Measurements from ENCODE around the gene MAEL.
A peak's percentile ranks its signal among the peaks of the same experiment; 100 is the strongest.

MAEL gene

DNA sequence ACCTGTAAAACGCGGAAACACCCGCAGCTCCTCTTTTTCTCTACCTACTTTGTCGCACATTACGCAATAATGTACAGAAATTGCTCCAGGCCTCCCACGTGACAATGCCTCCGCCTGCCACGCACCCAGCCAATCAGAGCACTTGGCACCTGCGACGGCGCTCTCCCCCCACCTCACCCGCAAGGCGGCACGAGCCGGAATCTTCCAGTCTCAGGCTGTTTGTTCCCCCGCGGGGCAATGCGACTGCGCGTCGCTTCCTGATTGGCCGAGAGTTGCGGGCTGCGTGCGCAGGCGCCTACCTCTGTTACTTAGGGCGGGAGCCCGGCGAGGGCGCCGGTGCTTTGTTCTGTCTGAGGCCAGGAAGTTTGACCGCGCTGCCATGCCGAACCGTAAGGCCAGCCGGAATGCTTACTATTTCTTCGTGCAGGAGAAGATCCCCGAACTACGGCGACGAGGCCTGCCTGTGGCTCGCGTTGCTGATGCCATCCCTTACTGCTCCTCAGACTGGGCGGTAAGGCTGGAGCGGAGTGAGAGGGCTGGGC is at the start of gene MAEL:
MAEL (plus strand) TSS at position 307 of the 542 bp plus-strand sequence; CDS start at position 380, 73 bp downstream.
- no peak for DNase-seq

DNA sequence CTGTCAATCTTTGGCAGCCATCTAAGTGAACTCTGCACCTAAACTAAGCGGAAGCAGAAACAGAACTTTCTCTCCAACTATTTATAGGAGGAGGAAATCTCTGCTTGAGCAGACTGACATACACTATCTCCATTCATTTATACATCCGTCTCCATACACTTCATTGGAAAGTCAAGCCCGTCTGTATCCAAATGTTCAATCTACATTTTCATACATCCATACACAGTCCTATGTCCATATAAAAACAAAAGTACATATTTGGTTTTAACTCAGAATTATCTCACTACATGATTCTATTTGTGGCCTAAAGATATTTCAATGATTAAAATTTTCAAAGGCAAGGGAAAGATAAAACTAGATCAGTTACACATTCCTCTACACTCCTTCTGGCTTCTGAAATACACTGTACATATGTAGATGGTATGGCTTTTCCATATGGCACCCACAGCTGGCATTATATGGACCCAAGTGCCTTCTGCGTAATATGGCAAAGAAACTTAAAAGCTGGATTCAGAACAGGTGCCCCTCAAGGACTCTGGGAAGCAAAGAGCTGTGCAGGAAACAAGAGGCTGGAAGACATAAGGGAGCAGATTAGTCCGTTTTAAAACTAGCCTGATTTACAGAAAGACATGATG is 49.2 kb upstream of the MAEL start:
- DNase-seq = no peak

DNA sequence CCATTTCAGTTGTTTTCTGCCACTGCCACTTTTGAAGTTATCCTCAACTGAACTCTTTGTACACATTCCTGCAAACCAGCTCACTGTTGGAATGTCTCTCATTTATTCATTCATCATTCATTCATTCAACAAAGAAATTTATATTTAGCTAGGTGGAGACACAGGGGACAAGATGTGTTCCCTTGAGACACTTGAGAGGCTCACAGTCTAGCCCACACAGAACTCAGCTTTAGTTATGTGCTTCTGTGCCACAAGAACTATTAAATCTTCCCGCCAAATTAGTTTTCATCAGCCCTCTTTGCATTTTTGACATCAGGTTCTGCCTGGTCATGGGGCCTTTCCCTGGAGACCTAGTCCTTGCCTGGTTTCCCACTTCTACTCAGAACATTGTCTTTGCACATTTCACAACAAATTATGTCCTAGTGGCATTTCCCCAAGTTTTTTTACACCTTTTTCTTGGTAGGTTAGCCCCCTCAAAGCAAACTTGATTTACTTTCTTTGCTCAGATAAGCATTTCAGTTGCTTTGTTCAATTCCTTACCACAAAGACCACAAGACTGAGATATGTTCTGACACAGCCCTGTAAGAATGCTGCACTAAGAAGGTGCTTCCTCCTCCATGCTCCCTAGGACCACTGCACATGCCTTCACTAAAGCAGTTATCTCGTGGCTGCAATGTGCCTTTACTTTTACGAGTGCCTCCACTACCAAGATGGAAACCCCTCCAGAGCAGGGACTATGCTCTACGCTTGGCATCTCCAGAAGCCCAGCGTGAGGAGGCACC is 44.7 kb upstream of the MAEL start:
- no peak for DNase-seq

DNA sequence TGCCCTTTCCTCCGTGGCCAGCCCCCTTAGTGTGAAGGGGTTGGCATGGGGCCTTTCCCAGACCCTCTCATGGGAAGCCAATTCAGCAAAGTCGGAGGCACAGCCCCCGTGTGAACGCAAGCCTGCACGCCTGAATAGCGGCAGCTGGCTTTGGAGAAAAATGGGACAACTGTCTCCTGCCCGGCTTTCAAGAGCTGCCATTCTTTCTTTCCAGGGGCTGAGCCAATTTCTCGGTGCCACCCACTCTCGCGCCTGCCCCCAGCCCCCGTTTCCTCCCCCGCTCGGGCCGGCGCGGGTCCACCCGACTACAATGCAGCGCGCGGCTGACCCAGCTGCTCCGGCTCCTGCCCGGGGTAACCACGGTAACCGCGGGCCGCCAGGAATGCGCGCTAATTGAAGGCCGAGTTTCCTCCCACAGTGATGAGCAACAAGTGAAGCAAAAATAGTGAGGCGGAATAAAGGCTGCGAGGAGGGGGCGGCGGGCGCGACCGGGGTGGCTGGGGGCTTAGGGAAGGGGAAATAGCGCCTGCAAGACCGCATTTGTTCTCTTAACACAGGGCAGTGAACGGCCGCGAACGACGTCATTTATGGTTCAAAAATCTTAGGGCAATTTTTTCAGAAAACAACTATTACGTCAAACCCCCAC is 41.6 kb upstream of the MAEL start:
- DNase-seq = peak; percentile 10

DNA sequence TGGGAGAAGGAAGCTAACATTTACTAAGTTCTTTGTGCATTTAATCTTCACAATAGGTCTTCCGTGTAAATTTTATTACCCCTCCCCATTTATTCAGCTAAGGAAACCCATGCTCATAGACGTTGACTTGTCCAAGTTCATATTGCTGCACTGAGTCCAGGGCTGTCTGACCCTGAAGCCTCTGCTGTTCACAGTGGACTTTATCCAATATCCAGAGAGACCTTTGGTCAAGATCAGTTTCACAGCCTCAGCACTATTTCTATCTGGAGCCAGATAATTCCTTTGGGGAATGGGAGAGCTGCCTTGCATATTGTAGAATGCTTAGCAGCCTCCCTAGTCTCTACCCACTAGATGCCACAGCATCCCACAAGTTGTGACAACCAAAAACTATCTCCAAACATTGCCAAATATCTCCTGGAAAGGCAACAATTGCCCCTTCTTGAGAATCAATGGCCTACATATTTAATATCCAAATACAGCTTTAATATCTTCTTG is 40.2 kb upstream of the MAEL start:
- DNase-seq = no peak

DNA sequence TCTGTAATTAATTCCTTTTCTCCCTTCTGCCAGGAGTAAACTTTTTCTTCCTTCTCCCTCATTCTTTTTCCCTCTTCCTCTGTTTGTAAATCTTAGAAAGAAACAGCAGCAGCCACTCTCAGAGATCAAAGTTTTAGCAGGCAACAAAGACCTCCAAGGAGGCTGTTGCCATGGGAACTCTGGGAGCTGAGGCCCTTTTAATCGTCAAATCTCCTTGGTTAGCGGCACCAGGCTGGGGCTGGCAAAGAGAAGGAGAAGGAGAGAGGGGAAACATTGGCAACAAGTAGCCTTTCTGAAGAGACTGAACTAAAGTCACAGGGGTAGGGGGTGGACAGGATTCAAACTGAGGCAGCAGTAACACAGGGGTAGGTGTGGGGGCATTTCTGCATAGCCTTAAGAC is 38.9 kb upstream of the MAEL start:
- DNase-seq = no peak

DNA sequence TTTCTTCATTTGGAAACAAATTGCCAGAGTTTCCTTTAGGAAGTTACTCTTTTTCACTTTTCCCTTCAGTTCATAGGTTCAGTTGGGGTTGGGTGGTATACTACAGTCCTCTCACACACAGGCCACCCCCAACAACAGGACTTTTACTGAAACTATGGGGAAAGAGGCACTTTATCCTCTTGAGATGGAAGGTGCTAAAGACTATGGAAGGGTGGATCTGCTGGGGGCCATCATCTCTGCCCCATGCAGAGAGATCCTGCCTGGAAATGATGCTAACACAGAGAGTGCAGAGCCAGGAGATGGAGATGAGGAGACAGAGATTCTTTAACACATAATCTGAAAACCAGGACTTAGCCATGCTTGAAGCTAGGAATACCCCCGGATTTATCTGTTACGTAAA is 38.0 kb upstream of the MAEL start:
- DNase-seq = no peak

DNA sequence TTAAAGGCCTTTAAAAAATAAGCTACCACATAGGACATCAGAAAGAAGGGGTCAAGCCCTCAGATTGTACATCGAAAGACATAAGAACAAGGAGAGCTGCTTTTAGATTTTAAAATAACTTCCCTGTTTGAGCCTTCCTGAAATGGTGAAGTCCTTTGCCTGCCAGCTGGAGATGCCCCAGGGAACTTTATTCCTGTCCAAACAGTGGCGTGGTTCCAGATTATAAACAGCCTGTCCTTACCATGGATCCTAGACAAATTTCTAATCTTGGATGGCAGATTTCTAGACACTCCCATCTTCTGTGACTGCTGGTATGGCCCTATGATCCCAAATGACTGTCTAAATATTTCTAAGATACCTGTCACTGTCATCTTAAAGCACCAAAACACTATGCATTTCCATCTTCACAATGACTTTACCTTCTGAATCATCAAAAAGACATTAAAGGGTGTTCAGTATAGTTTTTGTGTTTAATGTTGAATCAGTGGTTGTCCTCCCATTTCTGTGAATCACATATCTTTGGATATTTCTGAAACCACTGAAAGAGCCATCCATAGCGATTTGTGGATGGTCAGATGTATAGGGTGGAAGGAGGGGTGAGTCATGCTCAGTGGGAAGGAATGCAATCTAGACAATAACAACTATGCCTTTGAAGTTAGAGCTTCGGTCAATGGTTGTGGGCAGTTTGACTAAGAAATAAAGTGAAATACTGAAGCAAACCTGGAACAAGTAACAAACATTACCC is 36.9 kb upstream of the MAEL start:
- DNase-seq = no peak

DNA sequence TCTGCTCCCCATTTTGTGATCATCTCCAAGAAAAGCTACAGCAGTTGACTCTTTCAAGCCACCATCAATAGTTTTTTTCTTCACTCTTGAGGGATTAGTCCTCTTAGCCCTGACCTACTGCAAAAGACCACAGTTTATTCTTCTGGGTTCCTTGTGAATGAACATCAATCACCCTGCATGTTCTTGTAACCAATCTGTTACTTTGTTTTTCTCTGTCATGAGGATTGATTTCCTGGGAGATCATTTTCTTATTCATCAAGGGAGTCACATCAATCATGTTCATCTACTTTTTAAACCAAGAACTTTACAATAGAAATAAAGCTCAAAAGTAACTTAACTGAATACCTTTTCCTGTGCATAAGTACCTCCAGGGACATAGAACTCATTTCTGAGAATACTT is 35.6 kb upstream of the MAEL start:
- no peak for DNase-seq

DNA sequence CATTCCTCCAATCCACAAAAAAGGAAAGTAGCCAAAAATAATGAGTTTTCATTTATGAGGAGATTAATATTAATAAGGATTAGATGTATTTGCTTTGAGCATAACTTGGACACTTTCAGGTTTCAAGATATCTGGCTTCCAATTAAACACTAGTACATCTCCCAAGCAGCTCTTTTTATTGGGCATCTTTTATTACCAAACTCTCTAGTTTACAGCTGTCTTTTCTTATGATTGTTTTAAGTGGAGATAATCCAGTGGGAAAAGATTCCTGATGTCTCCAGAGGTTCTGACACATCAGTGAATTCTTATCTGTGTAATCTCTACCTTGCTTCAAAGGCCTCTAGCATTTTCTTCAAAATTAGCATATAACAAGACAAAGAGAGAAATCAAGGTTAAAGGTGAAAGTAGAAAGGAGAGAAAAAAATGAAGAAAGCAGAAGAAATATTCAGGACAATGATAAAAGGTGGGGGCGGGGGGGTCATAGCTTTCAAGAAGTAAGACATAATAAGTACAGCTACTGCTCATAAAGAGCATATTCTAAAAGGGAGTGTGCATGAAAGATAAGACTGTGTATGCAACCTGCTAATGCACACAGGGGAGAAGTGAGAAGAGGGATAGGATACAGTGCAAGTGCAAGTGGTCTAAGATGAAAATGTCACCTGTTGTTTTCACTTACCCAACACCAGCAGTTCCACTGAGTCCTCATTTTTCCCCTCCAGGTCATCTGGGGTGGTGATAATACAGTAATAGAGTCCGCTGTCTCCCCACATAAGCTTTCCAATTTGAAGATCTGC is 32.8 kb upstream of the MAEL start:
- no peak for DNase-seq

DNA sequence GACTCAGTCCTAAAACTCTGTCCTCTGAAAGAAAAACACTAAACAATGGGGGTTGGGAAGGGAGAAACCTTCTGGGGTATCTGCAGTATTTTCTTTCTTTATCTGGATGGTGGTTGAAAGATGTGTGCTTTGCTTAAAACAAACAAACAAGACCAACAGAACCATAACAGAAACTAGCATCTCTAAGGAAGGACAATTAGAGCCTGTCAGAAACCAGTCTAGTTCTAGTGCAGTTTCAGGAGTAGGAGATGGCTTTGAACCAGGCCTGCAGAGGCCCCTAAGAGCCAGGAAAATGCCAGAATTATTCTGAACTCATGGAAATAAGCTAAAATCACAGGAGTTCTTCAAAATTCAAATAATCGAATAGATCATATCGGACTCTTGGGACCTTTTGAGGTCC is 32.2 kb upstream of the MAEL start:
- DNase-seq = no peak

DNA sequence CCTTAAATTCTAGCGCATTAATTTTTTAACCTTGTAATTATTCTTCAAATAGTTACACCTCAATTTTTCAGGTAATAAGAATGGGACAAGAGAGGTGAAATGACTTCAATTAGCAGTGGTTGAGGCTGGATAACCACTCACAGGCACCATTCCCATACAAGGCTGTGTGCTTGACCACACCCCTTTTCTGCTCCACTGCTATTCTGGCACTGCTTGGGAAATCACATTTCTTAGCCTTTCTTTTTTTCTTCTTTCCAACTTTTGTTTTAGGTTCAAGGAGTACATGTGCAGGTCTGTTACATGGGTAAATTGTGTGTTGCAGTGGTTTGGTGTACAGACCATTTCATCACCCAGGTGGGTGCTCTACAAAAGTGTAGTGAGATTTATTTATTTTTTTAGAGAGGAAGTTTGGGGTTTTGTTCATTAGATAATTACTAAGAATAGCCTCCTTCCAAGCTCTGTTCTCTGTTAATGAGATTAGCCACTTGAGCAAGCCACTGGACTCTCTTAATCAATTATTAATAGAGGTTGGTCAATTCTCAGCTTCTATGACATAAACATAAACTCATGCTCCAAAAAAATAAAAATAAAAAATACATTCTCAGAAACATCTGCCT is 28.1 kb upstream of the MAEL start:
- DNase-seq = no peak

DNA sequence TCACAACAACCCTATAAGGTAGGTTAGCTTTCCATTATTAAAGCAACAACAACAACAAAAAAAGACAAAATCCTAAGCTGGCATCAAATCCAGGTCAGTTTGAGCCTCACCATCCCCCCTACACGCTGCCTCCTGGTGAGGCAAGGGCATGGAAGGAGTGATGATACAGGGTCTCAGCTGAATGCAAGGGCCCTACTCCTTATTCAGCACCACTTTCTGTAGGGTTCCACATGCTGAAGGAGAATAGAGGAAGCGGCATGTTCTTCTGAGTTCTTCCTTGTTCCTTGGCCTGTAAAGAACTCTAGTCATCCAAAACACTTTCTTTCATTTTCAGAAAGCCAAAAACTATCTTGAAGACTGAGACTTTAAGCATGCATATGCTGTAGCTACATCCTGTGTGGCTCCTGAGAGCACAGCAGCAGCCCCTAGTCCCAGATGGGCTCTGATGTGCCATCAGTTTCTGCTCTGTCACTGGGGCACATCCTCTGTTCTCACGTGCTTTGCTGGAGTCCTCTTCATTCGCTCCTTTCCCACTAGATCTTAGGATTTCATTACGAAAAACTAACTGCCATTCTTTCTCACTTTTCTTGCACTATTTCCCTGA is 19.9 kb upstream of the MAEL start:
- no peak for DNase-seq

DNA sequence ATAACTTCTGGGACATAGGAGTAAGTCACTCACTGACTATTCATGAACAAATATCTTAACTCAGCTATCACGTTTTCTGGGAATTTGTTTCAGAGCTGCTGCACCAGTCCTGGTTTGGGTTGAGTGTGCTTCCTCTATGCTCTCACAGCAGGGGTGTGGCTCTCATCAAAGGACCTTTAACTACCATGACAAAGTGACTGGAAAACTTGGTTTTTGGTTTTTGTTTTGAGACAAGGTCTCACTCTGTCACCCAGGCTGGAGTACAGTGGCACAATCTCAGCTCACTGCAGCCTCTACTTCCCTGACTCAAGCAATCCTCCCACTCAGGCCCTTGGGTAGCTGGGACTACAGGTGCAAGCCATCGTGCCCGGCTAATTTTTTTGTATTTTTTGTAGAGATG is 17.8 kb upstream of the MAEL start:
- DNase-seq = no peak

DNA sequence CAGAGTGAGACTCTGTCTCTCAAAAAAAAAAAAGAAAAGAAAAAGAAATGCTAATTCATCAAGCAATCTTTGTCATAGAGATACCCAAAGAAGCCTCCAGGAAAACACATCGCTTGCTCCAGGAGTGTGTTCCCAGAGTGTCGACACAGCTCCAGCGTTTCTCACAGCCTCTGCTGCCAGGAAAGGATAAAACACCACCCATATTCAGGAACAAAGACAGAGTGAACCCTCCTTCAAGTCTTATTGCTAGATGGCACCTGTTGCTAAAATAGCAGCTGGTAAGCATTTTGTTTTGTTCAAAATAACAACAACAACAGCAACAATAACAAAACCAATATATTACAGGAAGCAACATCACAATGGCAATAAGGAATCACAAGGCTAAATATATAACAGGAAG is 16.9 kb upstream of the MAEL start:
- DNase-seq = no peak

DNA sequence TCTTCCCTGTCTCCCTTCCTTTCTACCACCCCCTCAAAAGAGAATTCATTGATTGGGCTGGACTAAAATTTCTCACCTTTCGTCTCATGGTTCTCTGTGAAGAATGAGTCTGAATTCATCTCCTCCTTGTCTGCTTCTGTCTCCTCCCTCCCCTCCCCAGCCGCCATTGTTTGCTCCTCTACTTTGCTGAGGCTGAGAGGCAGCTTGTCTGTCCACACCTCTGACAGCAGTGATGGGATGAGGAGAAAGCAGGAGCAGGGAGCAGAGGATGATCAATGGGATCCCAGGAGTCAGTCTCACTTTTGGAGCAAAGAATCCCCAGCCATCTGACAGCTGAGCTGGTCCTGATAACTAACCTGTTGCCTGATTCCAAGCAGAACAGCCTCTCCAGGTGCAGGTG is 16.3 kb upstream of the MAEL start:
- no peak for DNase-seq

DNA sequence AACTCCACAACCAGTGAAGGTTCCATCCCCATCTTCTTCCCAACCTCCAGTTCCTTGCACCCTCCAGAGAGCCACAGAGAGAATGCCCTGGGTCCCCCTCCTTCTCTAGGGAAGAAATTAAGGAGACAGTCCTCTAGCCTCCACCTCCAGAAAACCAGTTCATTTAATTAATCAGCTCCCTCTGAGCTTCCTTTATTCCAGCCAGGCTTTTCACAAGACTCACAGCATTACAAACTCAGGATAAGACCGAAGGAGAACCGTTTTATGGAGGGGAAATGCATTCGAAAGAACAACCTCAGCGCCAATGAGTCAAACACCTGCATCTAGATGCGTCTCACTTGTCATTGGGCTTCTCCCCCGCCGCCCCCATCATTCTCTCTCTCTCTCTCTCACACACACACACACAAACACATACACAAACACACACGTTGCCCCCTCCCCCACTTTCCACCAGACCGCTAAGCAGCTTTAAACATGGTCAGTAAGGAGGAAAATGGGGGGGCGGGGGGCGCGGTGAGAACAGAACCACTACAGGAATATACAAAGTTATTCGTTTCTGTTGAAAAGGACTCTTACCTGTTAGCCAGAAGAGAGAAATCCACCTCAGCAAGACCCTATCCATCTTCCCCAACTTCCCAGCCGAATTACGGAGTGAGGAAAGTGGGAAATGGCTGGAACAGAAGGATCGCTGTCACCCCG is 14.3 kb upstream of the MAEL start:
- no peak for DNase-seq

DNA sequence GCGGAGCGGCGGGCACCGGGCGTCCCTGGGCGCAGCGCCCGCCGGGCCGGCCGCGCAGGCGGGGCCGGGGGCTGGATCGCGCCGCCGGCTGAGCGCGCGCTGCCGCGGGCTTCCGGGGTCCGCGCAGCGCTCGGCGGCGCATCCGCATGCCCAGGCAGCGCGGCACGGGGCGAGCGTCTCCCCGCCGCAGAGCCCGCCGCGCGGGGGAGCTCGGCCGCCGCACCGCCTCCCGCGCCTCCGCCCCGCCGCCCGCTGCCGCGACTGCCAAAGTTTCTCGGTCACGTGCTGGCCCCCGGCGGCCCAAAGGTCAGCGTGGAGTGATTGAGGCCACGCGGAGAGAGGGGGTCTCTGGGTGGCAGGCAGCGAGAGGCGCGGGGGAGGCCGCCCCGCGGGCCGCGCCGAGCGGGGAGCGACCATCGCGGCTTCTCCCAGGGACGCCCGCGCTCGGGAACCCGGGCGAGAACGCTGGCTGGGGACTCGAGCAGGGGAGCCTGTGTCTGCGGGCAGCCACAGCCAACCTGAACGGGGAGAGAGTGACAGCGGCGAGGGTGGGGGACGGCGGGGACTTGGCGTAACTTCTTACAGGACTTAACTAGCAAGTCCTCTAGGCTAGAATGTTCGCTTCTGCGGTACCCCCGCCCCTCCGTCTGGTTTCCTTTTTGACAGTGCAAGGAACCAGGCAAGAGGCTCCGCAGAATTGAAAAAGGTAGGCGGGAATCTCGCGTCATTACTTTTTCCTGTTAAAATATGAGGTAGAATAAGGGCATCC is 13.5 kb upstream of the MAEL start, which contains the start of gene ILDR2:
ILDR2 (minus strand) TSS at position 180 of the 769 bp plus-strand sequence. CDS start 272 bp downstream, outside the sequence.
- DNase-seq = no peak

DNA sequence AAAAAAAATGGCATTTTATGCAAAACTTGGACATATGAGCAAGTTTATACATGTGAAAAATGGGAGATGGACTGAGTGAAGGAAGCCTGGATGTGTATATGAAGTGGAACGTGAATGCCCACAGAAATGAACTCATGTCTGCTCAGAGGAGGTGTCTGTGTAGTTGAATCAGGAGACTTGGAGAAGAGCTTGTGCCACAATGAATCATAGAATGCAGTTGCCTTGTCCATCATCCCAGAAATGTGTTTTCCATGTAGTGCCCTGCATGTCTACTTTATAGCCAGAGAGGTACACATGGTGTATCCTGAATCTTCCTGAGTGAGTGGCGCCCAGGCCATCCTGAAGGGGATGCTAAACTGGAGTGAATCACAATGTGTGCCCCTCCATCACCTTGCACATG is 11.1 kb upstream of the MAEL start:
- no peak for DNase-seq

DNA sequence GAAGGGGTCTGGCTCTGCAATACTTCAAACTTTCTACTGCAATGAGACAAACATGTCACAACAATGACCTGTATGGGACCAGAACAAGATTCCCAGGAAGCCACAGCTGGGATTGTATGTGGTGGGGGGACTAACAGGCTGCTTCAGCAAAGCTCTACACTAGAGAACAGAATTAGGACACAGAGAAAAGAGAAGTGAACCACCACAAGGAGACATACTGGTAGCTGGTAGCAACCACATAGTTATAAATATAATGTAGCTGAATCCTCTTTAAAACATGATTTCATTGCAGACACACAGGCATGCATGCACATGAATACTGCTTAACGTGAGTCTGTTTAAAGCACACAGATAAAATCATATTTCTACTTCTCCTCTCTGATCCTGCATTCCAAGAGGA is 10.3 kb upstream of the MAEL start:
- no peak for DNase-seq

Data from DMS79 (cell line).